GM23338 (cell line): ENCODE data around the gene MC4R. TPM values are rescaled to one million over a fixed set of nuclear protein-coding genes. Genes with fewer than 3 reads are reported as not detected.
"Not testable (repeated sequence)": the region's sequence is repeated elsewhere in the genome, so short reads cannot be mapped to it uniquely, and the experiment has no call there.

ENCODE experiments used
- ATAC-seq: fragments of 200-7000 bp; cut with Tn5 transposase; 3 replicates; pipeline ENCODE4 v1.9.1; 2020
- DNase-seq: peaks from one replicate; pipeline ENCODE4 v3.0.0-alpha.2; 2015; ENCODE audit warnings: low spot score
- H2AFZ ChIP-seq: fragments of 200-600 bp; sonication (generic); 2 replicates; pipeline ENCODE4 v1.8.0; 2016; ENCODE audit warnings: antibody characterized with exemption, mild to moderate bottlenecking, moderate library complexity
- H3F3A ChIP-seq: fragments of 200-600 bp; sonication (generic); replicated peaks from 2 replicates; pipeline ENCODE4 v1.8.0; 2017; ENCODE audit warnings: antibody characterized with exemption, mixed run types, low read depth
- H3K27ac ChIP-seq: fragments of 200-600 bp; sonication (generic); 2 replicates; pipeline ENCODE4 v1.6.1; 2016; ENCODE audit warnings: low read depth
- H3K27me3 ChIP-seq: fragments of 200-600 bp; sonication (generic); 2 replicates; pipeline ENCODE4 v1.8.0; 2016; ENCODE audit warnings: mild to moderate bottlenecking, mixed run types, moderate library complexity; ENCODE audit not compliant: insufficient read depth
- H3K36me3 ChIP-seq: fragments of 200-600 bp; sonication (generic); 2 replicates; pipeline ENCODE4 v1.8.0; 2016; ENCODE audit warnings: mild to moderate bottlenecking; ENCODE audit not compliant: insufficient read depth
- H3K4me1 ChIP-seq: fragments of 200-600 bp; sonication (generic); 2 replicates; pipeline ENCODE4 v1.8.0; 2016; ENCODE audit warnings: mild to moderate bottlenecking, moderate library complexity; ENCODE audit not compliant: insufficient read depth
- H3K4me2 ChIP-seq: fragments of 200-600 bp; sonication (generic); 2 replicates; pipeline ENCODE4 v1.7.1; 2017; ENCODE audit warnings: mixed run types
- H3K4me3 ChIP-seq: fragments of 200-600 bp; sonication (generic); 2 replicates; pipeline ENCODE4 v1.6.1; 2016; ENCODE audit warnings: mixed run types
- H3K79me2 ChIP-seq: fragments of 200-600 bp; sonication (generic); replicated peaks from 2 replicates; pipeline ENCODE4 v1.8.0; 2017; ENCODE audit warnings: mild to moderate bottlenecking; ENCODE audit not compliant: insufficient read depth
- H3K9me2 ChIP-seq: fragments of 200-600 bp; sonication (generic); 2 replicates; pipeline ENCODE4 v1.8.0; 2017; ENCODE audit not compliant: insufficient read depth
- H4K20me1 ChIP-seq: fragments of 200-600 bp; sonication (generic); replicated peaks from 2 replicates; pipeline ENCODE4 v1.8.0; 2017; ENCODE audit warnings: mild to moderate bottlenecking; ENCODE audit not compliant: insufficient read depth
- H3K27ac Mint-ChIP-seq: 2 replicates; pipeline ENCODE4 v1.8.0; 2020; ENCODE audit warnings: inconsistent platforms, mild to moderate bottlenecking, moderate library complexity, mixed read lengths
- H3K27me3 Mint-ChIP-seq: 3 replicates; pipeline ENCODE4 v1.8.0; 2022; ENCODE audit warnings: low read depth, mild to moderate bottlenecking, moderate library complexity, mixed read lengths, inconsistent platforms; ENCODE audit not compliant: insufficient read depth, poor library complexity
- H3K36me3 Mint-ChIP-seq: 3 replicates; pipeline ENCODE4 v1.8.0; 2021; ENCODE audit warnings: low read depth, mild to moderate bottlenecking, inconsistent platforms, moderate library complexity, mixed read lengths
- H3K4me1 Mint-ChIP-seq: 3 replicates; pipeline ENCODE4 v1.8.0; 2020; ENCODE audit warnings: mild to moderate bottlenecking, inconsistent platforms, mixed read lengths
- H3K4me3 Mint-ChIP-seq: 3 replicates; pipeline ENCODE4 v1.8.0; 2021; ENCODE audit warnings: moderate library complexity, mild to moderate bottlenecking, inconsistent platforms, mixed read lengths
- H3K9me3 Mint-ChIP-seq: 3 replicates; pipeline ENCODE4 v1.8.0; 2020; ENCODE audit warnings: moderate library complexity, mild to moderate bottlenecking, inconsistent platforms, mixed read lengths
- CREB1 ChIP-seq: fragments of 250-450 bp; sonication (Bioruptor Pico); IDR thresholded peaks from 2 replicates; pipeline ENCODE4 v1.5.0; 2020; ENCODE audit warnings: low read depth, mild to moderate bottlenecking, moderate library complexity
- CTCF ChIP-seq, 2 experiments: fragments of 200-600 bp in 1 of 2; sonication (generic) in 1 of 2; conservative IDR thresholded peaks; 2 replicates each; pipeline versions ENCODE4 v1.5.1 to v1.6.1; 2016 to 2017; ENCODE audit warnings: antibody characterized with exemption in 2 of 2, low read depth in 2 of 2, mild to moderate bottlenecking in 2 of 2, moderate library complexity in 1 of 2
- ETS1 ChIP-seq: IDR thresholded peaks from 2 replicates; pipeline ENCODE4 v1.6.1; 2016; ENCODE audit warnings: antibody characterized with exemption
- POLR2AphosphoS5 ChIP-seq: IDR thresholded peaks from 2 replicates; pipeline ENCODE4 v1.6.1; 2016; ENCODE audit warnings: antibody characterized with exemption, low read depth
- REST ChIP-seq: IDR thresholded peaks from one replicate; pipeline ENCODE4 v1.6.1; 2018; ENCODE audit warnings: antibody characterized with exemption; ENCODE audit not compliant: unreplicated experiment
- ZNF331 ChIP-seq: fragments of 250-450 bp; sonication (Bioruptor Pico); IDR thresholded peaks from 2 replicates; pipeline ENCODE4 v1.5.0; 2020; ENCODE audit warnings: low read depth, mild to moderate bottlenecking, moderate library complexity
- polyA plus RNA-seq: library from polyadenylated mRNA; unstranded; fragments of >200 nt; fragmentation: Nextera tagmentation; extraction: Ambion mirVana; gene quantifications from 2 replicates; pipeline ENCODE4 v1.2.1, GENCODE V29; 2016
- total RNA-seq: library from RNA; depleted of rRNA; stranded (reverse); fragments of >200 nt; shearing (Covaris generic); gene quantifications from 2 replicates; pipeline ENCODE4 v1.2.3, GENCODE V29; 2014

The MC4R gene
- total and polyA plus RNA-seq, 2 experiments from 2014 or later: not detected

- ATAC-seq, DNase-seq, H2AFZ ChIP-seq, H3K4me3 ChIP-seq, H3K4me1 Mint-ChIP-seq, H3K9me3 Mint-ChIP-seq, H3K27me3 Mint-ChIP-seq, H3K36me3 Mint-ChIP-seq, H3K27ac Mint-ChIP-seq, H3K4me3 Mint-ChIP-seq, H3K27ac ChIP-seq, H3K4me2 ChIP-seq, H3F3A ChIP-seq, H3K36me3 ChIP-seq, H3K9me2 ChIP-seq, H4K20me1 ChIP-seq, H3K79me2 ChIP-seq, H3K4me1 ChIP-seq, H3K27me3 ChIP-seq: not testable (repeated sequence)
These were observed 49.7 kb upstream of the MC4R start for GRCh38 chr18:60422306-60422705.

GRCh38 chr18:60421356-60422118 lies 49.0 kb upstream of the MC4R start:
- no peak overlapping the region for H3K27ac ChIP-seq
- Mint-ChIP-seq H3K27me3 (no peaks in the 10 kb centered on the region), H3K4me1 (no peaks in the 10 kb centered on the region), H3K9me3 (no peaks in the 10 kb centered on the region), H3K36me3 (no peaks in the 10 kb centered on the region), H3K27ac (no peak overlapping the region), H3K4me3 (no peak overlapping the region)
- DNase-seq: no peak
- no peak overlapping the region for H2AFZ ChIP-seq
- H3K4me2 ChIP-seq: no peak overlapping the region
- H3K4me1 ChIP-seq: no peaks in the 10 kb centered on the region
- TF ChIP-seq CREB1 (CRISPR knock-in tag) (no peak), ETS1 (no peak), ZNF331 (CRISPR knock-in tag) (no peak), CTCF (conservative IDR thresholded peaks at IDR 0.05; ENCODE audit: low read depth in 2 of 2) (no peak), REST (no peak), POLR2AphosphoS5 (no peak)
- H3F3A ChIP-seq: no peaks in the 10 kb centered on the region
- no peaks in the 10 kb centered on the region for H3K9me2 ChIP-seq
- H4K20me1 ChIP-seq: no peaks in the 10 kb centered on the region
- no peak overlapping the region for H3K4me3 ChIP-seq
- no peaks in the 10 kb centered on the region for H3K79me2 ChIP-seq
- ATAC-seq: no peak
- no peaks in the 10 kb centered on the region for H3K27me3 ChIP-seq
- H3K36me3 ChIP-seq: no peaks in the 10 kb centered on the region
